Activated naive CD4-positive, alpha-beta T cell treated with Interleukin-2 at 50 U/mL for 16 hours (primary cell): ENCODE data around the gene VKORC1L1.
"Not testable (repeated sequence)": the region's sequence is repeated elsewhere in the genome, so short reads cannot be mapped to it uniquely, and the experiment has no call there.

Experiments
- DNase-seq: peaks from one replicate; pipeline ENCODE4 v3.0.0-alpha.2; 2020

The VKORC1L1 gene

DNA sequence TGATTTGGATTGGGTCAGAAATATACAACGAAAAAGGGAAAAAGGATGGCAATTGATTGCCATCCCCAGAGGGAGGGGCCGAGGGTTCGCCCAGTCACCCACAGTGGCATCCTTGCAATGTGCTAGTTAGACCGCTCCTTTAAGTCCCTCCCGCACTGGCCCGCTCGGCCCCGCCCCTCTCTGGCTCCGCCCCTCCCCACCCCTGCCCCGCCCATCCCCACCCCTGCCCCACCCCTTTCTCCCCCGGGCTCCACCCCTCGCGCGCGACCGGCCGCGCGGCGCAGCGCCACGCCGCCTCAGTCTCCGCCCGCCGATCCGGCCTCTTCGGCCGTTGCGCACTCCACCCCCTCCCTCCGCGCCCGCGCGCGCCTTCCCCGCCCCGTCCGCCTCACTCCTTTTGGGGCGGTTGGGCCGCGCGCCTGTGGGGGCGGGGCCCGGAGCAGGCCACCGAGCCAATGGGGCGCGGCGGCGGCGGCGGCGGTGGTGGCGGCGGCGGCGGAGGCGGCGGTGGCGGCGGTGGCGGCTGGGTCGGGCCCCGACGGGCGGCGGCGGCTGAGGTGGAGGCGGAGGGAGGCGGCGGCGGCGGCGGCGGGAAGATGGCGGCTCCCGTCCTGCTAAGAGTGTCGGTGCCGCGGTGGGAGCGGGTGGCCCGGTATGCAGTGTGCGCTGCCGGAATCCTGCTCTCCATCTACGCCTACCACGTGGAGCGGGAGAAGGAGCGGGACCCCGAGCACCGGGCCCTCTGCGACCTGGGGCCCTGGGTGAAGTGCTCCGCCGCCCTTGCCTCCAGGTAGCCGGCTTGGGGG is at the start of gene VKORC1L1:
Gene VKORC1L1, plus strand, starts transcription at position 299 of the 806 bp plus-strand sequence. Its CDS starts 298 bp downstream, at position 597.
- DNase-seq: peak; percentile 95

DNA sequence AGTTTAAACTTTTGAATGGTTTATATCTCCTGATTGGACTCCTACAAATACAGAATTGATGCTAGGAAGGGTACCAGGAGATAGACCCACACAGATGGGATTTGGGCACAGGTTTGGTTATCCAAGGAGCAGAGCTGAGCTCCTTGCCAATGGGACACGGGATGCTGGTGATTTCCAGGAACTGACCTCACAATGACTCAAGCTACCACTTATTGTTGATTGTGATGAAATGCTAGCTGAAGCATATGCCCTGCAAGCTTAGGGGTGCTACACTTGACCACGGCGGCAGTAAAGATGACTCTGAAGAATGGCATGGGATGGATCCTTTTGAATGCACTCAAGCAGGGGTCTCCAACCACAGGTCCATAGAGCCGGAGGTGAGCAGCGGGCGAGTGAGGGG is 45.5 kb upstream of the VKORC1L1 start:
- no peak for DNase-seq

DNA sequence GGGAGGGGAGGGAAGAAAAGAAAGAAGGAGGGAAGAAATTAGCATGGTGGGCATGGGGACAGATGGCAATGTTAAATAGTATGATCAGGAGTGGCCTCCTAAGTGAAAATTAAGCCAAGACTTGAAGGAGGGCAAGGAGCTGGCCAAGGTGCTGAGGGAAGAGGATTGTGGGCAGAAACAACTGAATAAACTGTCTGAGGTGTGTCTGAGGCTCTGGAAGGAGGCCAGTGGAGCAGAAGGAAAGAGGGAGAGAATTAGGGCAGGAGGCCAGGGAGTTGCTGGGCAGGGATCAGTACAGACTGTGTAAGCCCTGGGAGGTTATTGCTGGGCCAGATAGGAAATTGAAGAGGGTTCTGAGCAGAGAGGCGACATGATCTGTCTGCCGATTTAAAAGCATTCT is 40.6 kb upstream of the VKORC1L1 start:
- DNase-seq: no peak

DNA sequence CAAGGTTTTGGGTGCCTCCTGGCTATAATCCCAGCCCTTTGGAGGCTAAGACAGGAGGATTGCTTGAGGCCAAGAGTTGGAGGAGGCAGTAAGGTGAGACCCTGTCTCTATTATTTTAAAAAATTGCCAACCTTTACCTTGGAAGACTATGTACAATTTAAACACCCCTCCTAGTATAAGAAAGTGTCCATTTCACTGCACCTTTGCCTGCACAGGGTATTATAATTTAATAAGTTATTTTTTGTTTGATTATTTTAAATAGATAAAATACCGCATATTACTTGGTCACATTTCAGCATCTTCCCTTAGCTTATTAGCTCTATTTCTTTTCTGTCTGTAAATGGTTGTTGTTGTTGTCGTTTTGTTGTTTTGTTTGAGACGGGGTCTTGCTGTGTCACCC is 36.2 kb upstream of the VKORC1L1 start:
- not testable (repeated sequence) for DNase-seq

DNA sequence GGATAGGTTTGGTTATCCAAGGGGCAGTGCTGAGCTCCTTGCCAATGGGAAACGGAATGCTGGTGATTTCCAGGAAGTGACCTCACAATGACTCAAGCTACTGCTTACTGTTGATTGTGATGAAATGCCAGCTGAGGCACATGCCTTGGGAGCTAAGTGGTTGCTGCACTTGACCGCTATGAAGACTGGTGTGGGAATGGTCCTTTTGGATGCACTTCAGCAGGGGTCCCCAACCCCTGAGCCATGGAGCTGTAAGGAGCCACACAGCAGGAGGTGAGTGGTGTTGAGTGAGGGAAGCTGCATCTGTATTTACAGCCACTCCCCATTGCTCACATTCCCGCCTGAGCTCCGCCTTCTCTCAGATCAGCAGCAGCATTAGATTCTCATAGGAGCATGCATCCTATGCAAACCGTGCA is 35.3 kb upstream of the VKORC1L1 start:
- DNase-seq: not testable (repeated sequence)

DNA sequence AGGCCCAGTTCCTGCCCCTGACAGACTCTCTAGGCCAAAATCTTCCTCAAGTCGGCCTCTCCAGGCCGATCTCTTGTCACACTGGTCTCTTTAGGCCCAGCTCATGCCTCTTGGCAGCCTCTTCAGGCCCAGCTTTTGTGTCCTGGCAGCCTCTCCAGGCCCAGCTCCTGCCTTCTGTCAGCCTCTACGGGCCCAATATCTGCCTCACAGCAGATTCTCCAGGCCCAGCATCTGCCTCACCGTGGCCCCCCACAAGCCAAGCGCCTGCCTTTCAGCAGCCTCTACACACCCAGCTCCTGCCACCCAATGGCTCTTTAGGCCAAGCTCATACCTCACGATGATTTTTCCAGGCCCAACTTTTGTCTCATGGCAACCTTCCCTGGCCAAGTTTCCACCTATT is 33.0 kb upstream of the VKORC1L1 start:
- DNase-seq: no peak

DNA sequence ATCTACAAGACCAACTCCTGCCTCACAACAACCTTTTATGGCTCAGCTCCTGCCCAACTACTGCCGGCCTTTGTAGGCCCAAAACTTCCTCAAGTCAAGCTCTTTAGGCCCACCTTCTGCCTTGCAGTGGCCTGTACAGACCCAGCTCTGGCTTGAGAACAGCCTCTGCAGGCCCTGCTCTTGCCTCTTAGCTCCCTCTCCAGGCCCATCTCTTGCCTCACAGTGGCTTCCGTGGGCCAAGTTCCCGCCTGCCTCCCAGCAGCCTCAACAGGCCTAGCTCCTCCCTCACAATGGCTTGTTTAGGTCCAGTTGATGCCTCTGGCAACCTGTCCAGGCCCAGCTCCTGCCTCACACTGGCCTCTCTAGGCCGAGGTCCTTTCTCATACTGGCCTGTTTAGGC is 32.4 kb upstream of the VKORC1L1 start:
- DNase-seq: peak; percentile 17

DNA sequence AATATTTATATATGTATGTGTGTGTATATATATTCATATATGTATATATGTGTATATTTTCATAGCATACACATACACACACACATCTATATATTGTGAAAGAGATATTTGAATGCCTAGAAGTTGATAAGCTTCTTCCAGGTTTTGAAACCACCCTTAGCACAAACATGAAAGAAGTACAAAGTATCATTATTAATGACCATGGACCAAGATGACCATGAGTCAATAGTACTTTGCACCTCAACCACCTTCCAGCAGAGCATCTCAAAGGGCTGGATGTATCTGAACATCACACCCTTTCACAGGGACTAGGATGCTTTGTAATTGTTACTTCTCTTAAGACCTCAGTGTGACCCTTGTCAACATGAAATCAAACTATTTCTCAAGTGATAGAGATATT is 29.3 kb upstream of the VKORC1L1 start:
- not testable (repeated sequence) for DNase-seq

DNA sequence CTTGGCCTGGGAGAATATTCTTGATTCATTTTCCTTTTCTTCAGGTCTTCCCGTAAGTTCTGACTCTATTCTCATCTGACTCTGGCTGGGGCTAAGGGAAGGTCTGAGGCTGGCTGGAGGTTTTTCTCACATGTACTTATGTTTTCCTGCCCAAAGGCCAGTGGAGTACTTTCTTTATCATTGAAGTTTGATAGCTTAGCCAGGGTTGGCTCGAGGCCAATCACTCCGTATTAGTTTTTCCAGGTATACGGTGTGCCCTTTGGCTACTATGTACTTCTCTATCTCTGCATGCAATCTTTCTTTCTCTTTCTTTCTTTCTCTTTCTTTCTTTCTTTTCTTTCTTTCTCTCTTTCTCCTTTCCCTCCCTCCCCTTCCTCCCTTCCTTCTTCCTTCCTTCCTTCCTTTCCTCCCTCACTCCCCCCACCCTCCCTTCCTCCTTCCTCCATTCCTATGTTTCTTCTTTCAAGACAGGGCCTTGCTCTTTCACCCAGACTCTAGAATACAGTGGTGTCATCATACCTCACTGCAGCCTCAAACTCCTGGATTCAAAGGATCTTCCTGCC is 26.8 kb upstream of the VKORC1L1 start:
- no peak for DNase-seq

DNA sequence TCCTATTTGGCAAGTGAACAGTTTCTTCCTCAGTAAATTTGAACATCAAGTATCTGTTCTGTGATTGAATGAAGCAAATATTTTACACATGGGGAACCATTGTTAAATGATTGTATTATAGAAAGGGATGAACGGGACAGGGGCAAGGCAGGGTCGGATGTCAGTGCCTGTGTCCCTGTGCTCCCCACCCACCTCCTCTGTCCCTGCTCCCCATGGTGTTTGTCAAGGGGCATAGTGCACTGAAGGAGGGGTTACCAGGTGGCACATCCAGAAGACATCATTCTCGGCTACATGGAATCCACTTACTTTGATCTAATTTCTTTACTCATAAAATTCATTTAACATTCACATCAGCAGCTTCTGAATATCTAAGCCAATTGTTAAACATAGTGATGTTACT is 19.4 kb upstream of the VKORC1L1 start:
- DNase-seq: not testable (repeated sequence)

DNA sequence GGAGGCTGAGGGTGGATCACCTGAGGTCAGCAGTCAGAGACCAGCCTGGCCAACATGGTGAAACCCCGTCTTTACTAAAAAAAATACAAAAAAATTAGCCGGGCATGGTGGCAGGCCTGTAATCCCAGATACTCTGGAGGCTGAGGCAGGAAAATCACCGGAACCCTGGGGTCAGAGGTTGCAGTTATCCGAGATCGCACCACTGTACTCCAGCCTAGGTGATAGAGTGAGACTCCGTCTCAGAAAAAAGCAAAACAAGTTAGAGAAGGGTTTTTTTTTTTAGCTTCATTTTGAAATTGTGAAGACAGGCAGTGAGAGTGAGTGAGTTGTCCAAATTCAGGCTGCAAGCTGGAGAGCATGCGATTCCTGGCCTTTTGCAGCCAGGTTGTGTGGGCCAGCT is 19.0 kb upstream of the VKORC1L1 start:
- DNase-seq: not testable (repeated sequence)

DNA sequence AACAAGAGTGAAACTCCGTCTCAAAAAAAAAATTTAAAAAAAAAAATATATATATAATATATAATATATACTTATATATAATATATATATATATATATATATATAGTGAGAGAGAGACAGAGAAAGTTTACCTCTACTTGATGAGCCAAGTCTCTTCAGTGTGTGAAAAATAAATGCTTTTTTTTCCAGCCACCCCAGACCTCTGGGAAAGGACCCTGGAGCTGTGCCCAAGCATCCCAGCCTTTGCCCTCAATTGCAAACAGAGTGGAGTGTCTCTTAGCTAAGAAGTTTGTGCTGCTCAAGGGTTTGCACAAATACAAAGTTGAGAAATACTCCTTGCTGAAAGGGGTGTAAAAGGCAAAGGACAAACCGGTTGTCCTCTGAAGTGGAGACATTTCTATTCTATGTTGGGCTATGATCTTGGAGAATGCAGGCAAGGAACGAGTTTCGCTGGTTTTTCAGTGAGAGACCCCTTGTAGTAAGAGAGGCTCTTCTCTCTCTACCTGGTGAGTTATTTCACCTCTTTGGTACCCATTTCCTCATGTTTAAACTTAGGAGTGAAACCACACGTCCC is 15.5 kb upstream of the VKORC1L1 start:
- not testable (repeated sequence) for DNase-seq

DNA sequence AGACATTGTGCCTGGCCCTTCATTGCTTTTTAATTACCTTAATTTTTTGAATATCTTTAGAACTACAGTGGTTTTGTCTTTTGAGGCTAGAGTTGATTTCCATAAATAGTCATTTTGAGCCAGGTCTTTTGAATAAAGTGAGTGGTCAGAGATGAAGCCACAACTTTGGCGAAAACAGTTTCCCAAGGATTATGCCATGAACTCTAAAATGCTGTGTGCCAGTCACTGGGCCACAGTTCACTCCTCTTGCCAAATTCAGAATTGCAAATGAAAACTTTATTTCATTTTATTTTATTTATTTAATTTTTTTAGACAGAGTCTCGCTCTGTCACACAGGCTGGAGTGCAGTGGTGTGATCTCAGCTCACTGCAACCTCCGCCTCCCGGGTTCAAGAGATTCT is 14.2 kb upstream of the VKORC1L1 start:
- not testable (repeated sequence) for DNase-seq

DNA sequence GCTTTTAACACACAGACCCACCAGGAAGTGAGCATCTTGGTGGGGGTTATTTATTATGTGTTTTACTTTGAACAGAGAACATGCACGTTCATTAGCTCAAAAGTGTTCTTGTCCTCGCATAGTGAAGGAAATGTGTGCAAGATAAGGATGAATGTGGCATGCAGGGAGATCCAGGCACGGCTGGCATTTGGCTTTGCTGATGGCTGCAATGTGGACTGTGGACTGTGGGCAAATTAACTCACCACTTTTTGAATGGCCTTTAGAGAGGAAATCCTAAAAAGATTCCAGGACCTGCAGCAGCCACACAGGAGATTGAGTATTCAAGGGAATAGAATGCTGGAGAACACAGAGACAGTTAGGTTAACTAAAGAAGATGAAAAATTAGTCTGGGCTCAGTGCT is 6.6 kb upstream of the VKORC1L1 start:
- not testable (repeated sequence) for DNase-seq

DNA sequence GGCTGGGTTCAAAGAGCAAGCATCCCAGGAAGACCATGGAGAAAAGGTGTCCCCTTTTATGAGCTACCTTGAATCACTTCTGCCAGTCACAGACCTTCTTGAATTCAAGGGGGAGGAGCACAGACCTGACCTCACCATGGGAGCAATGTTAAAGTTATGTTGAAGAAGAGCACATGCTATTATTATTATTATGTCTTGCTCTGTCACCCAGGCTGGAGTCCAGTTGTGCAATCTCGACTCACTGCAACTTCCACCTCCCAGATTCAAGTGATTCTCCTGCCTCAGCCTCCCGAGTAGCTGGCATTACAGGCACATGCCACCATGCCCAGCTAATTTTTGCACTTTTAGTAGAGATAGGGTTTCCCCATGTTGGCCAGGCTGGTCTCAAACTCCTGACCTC is 5.2 kb upstream of the VKORC1L1 start:
- not testable (repeated sequence) for DNase-seq

DNA sequence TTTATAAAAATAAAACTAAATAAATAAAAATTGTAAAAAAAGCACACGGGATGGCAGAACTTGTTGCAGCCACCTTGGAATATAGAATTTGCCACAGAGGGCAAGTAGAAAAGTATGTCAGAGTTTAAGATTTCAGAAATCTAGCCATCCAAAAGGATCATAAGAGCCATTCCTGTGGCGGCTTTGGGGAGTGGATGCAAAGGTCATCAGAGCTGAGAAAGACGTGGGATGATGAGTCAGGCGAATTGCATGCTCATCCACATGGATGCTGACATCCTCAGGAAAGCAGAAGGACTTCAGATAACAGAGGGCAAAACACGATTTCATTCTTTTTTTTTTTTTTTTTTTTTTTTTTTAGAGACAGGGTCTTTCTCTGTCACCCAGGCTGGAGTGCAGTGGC is 3.6 kb upstream of the VKORC1L1 start:
- not testable (repeated sequence) for DNase-seq

DNA sequence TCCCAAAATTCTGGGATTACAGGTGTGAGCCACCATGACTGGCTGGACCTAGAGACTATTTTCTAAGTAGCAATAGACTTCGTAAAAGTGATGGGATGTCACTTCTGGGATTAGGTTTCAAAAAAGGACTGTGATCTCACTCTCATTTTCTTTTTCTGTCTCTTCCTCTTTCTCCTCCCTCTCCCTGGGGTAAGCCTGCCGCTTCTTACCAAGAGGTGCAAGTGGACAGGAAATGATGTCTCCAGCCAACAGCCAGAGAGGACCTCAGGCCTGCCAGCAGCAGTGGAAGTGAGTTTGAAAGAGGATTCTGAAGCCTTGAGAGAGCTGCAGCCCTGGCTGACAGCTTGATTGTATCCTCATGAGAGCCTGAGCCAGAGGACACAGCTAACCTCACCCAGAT is 1.4 kb upstream of the VKORC1L1 start:
- DNase-seq: not testable (repeated sequence)

DNA sequence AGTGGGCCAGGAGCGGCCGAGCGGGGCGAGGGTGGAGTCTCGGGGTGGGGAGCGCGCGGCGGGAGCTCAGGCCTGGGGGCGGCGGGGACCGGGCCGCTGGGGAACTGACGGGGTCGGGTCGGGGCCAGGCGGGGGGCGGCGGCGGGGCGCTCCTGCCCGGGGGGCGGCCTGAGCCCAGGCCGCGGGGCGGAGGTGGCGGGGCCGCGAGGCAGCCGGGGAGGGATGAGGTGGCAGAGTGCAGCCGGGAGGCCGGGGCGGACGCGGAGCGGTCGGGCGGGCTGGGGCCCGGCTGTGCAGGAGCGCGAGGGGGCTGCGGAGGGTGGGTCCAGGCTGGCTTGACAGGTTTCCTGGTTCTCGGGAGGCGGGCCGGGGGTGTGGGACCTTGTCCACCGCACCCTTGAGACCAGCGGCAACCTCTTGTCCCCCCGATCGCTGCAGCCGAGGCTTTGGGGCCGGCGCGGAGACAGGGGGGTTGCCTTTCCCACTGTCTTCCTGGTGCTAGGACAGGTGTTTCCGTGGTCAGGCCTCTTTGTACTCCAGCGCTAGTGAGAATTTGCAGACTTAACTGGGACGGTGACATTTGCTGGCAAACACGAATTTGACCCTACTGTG is 814 bp downstream of the VKORC1L1 start:
- not testable (repeated sequence) for DNase-seq

DNA sequence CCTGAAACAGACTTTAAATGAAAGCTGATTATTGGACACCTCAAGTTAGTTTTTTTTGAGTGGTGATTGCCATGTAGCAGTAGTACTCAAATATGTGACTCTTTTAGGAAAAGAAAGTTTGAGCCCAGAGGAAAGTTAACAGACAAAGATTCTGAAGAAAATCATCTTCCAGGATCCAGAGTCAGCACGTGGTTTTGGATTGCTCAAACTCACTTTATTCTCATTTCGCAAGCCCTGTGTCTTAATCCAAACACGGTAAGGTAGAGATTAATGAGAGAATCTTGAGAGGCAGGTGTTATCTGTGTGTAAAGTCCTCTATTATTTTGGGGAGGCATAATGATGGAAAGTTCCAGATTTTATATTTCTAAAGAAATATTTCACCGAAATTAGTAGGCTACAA is 2.8 kb downstream of the VKORC1L1 start:
- not testable (repeated sequence) for DNase-seq

DNA sequence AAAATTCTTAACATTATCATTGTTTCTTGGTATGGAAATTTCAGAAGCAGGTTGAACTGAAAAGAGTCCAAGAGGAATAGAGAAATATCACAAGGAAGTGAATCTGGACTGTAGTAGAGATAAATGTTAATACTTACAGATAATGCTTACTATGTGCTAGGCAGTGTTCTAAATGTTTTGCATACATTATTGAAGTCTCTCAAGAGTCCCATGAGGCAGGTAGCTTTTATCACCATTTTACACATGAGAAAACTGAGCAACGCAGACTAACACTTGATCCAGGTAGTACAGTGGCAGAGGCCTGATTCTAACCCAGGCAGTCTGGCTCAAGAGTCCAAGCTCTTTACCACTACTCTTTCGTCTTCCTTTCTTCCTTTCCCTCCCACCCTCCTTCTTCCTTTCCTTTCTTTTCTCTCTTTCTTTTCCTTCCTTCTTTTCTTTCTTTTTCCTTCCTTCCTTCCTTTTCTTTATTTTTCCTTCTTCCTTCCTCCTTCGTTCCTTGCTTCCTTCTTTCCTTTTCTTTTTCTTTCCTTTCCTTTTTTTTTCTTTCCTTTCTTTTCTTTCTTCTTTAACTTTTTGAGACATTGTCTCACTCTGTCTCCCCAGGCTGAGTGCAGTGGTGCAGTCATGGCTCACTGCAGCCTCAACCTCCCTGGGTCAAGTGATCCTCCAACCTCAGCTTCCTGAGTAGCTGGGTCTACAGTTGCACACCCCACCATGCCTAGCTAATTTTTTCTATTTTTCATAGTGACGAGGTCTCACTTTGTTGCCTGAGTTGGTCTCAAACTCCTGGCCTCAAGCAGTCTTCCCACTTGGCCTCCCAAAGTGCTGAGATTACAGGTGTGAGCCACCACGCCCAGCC is 6.6 kb downstream of the VKORC1L1 start:
- DNase-seq: not testable (repeated sequence)

DNA sequence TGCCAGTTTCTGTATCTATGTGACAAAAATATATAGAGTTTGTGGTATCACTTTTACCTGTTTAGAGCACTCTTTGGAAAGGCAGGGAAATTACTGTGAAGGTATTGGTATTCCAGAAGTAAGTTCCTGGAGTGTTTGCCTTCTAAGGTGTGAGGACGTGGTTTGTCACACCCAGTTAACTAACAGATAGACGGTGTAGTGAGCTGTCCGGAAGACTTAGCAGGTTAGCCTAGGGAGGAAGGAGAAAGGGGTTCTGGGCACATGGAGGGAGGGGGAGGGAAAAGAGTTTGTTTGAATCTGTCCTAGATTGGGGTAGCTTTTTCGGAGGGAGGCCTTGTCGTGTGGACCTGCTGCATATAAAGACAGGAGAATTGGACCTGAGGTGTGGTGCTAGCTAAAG is 7.4 kb downstream of the VKORC1L1 start:
- DNase-seq: not testable (repeated sequence)

DNA sequence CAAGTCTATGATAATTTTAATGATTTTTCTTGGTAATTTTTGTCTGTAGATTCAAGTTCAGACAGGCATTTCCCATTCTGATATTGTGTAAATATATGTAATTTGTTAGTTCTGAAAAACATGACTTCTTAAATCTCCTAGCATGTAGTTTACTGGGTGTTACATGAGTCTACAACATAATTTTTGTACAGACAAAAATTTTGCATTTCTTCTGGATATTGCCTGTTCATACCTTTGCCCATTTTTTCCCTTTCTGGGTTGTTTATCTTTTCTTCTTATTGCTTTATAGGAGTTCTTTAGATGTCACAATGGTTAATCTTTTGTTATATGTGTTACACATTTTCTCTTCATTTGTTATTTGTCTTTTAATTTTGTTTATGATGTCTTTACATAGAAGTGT is 12.1 kb downstream of the VKORC1L1 start:
- not testable (repeated sequence) for DNase-seq

DNA sequence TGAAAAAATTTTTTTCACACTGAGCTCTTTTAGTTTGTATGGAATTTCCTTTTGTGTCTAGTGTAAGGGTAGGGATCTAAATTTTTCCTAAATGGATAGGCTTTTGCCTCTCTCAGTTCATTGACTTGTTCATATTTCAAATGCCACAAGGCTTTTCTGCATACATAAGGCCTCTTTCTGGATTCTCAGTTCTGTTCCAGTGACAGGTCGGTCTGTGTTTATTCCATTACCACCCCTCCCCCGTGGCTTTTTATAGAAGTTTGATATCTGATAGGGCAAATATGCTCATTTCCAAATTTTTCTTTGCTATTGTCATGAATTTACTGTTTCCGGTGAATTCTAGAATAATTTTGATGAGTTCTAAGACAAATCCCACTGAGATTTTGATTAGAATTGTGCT is 12.7 kb downstream of the VKORC1L1 start:
- not testable (repeated sequence) for DNase-seq
